Neuronal stem cell (in vitro differentiated cells): ENCODE results near the gene ST14.

Experiments used
- DNase-seq: peaks from one replicate; pipeline ENCODE4 v3.0.0-alpha.2; 2013; ENCODE audit warnings: low spot score
- H2AFZ ChIP-seq: one replicate; pipeline ENCODE4 v1.6.1; 2013; ENCODE audit warnings: mild to moderate bottlenecking, low read length, inconsistent platforms
- H2AK5ac ChIP-seq: 2 replicates; pipeline ENCODE4 v1.6.1; 2013; ENCODE audit warnings: low read depth, mild to moderate bottlenecking, inconsistent platforms, low read length, moderate library complexity, mixed read lengths
- H2BK120ac ChIP-seq: 2 replicates; pipeline ENCODE4 v1.6.1; 2013; ENCODE audit warnings: low read depth, mild to moderate bottlenecking, inconsistent platforms, low read length, moderate library complexity, mixed read lengths
- H2BK12ac ChIP-seq: one replicate; pipeline ENCODE4 v1.6.1; 2013; ENCODE audit warnings: low read length, inconsistent platforms
- H2BK15ac ChIP-seq: 2 replicates; pipeline ENCODE4 v1.6.1; 2013; ENCODE audit warnings: mild to moderate bottlenecking, low read length, inconsistent platforms, mixed read lengths
- H2BK5ac ChIP-seq: one replicate; pipeline ENCODE4 v1.6.1; 2013; ENCODE audit warnings: inconsistent platforms, mild to moderate bottlenecking, low read length, moderate library complexity
- H3K14ac ChIP-seq: one replicate; pipeline ENCODE4 v1.6.1; 2013; ENCODE audit warnings: low read length, inconsistent platforms
- H3K18ac ChIP-seq: 2 replicates; pipeline ENCODE4 v1.6.1; 2013; ENCODE audit warnings: low read length, inconsistent platforms
- H3K23ac ChIP-seq: 2 replicates; pipeline ENCODE4 v1.6.1; 2013; ENCODE audit warnings: low read depth, mild to moderate bottlenecking, mixed read lengths, low read length, inconsistent platforms; ENCODE audit not compliant: poor library complexity
- H3K27ac ChIP-seq: replicated peaks from 3 replicates; pipeline ENCODE4 v1.5.1; 2013; ENCODE audit warnings: low read length, inconsistent platforms
- H3K27me3 ChIP-seq, 3 experiments: 2 replicates each; pipeline ENCODE4 v1.6.1; 2013; ENCODE audit warnings: low read length in 3 of 3, mild to moderate bottlenecking in 2 of 3, inconsistent platforms in 1 of 3, low read depth in 1 of 3, mixed read lengths in 1 of 3, moderate library complexity in 1 of 3; ENCODE audit not compliant: control insufficient read depth in 3 of 3, insufficient read depth in 3 of 3
- H3K36me3 ChIP-seq, 2 donors: replicated peaks in 1 of 2; 2 replicates each; pipeline ENCODE4 v1.6.1; 2013; ENCODE audit warnings: low read length in 2 of 2; ENCODE audit not compliant: control insufficient read depth in 2 of 2, insufficient read depth in 2 of 2
- H3K4ac ChIP-seq: 2 replicates; pipeline ENCODE4 v1.6.1; 2013; ENCODE audit warnings: inconsistent platforms, mild to moderate bottlenecking, low read length, moderate library complexity
- H3K4me1 ChIP-seq, 2 donors: 1 replicate in 1 of 2; 2 replicates in 1 of 2; pipeline ENCODE4 v1.6.1; 2013; ENCODE audit warnings: low read length in 2 of 2, low read depth in 1 of 2; ENCODE audit not compliant: control insufficient read depth in 2 of 2, insufficient read depth in 1 of 2
- H3K4me2 ChIP-seq: one replicate; pipeline ENCODE4 v1.6.1; 2013; ENCODE audit warnings: mild to moderate bottlenecking, low read length, inconsistent platforms; ENCODE audit not compliant: insufficient read depth, poor library complexity, severe bottlenecking
- H3K4me3 ChIP-seq, 2 donors: 2 replicates each; pipeline ENCODE4 v1.5.1; 2013; ENCODE audit warnings: low read length in 2 of 2, mild to moderate bottlenecking in 2 of 2, inconsistent platforms in 1 of 2, moderate library complexity in 1 of 2
- H3K79me1 ChIP-seq: one replicate; pipeline ENCODE4 v1.6.1; 2013; ENCODE audit warnings: low read depth, mild to moderate bottlenecking, inconsistent platforms, low read length, moderate library complexity
- H3K9ac ChIP-seq: one replicate; pipeline ENCODE4 v1.6.1; 2013; ENCODE audit warnings: mild to moderate bottlenecking, low read depth, low read length, inconsistent platforms; ENCODE audit not compliant: poor library complexity
- H3K9me3 ChIP-seq, 2 donors: replicated peaks in 1 of 2; 2 replicates each; pipeline versions ENCODE3 to v1.6.1; 2013; ENCODE audit warnings: low read length in 2 of 2, mild to moderate bottlenecking in 2 of 2, inconsistent platforms in 1 of 2, low read depth in 1 of 2, mixed read lengths in 1 of 2, moderate library complexity in 1 of 2; ENCODE audit not compliant: control insufficient read depth in 2 of 2, insufficient read depth in 1 of 2
- H4K8ac ChIP-seq: one replicate; pipeline ENCODE4 v1.6.1; 2013; ENCODE audit warnings: low read depth, mild to moderate bottlenecking, inconsistent platforms, low read length, moderate library complexity
- H4K91ac ChIP-seq: one replicate; pipeline ENCODE4 v1.6.1; 2013; ENCODE audit warnings: low read length, low read depth, mild to moderate bottlenecking, inconsistent platforms; ENCODE audit not compliant: poor library complexity
- WGBS, 2 donors: extraction: QIAGEN DNeasy Blood & Tissue Kit; methylation state at CpG; one replicate each; pipeline ENCODE4 v1.1.7; 2013; ENCODE audit warnings: missing lambda C conversion rate in 2 of 2, mixed read lengths in 1 of 2; ENCODE audit not compliant: insufficient read length in 2 of 2, insufficient replicate concordance in 1 of 2; ENCODE audit errors: extremely low coverage in 2 of 2; 5-methylcytosine and 5-hydroxymethylcytosine counted together

ST14 gene

GRCh38 chr11:130141561-130142341 is 17.8 kb upstream of the ST14 start:
- no peak overlapping the region for H3K4ac ChIP-seq
- H4K91ac ChIP-seq: no peak overlapping the region
- H3K4me2 ChIP-seq: no peak overlapping the region
- no peak overlapping the region for H2BK120ac ChIP-seq
- DNase-seq: no peak
- H3K27me3 ChIP-seq: no peaks in the 10 kb centered on the region
- H3K23ac ChIP-seq: no peak overlapping the region
- no peak overlapping the region for H2BK12ac ChIP-seq
- H3K9ac ChIP-seq: no peak overlapping the region
- no peak overlapping the region for H3K14ac ChIP-seq
- peaks cover 9 to 19% of the 10 kb centered on the region in 2 donors for H3K4me1 ChIP-seq
- H3K4me3 ChIP-seq: no peak overlapping the region
- peaks cover 0 to 2% of the 10 kb centered on the region in 2 donors for H3K9me3 ChIP-seq
- no peaks in the 10 kb centered on the region for H3K79me1 ChIP-seq
- H3K27ac ChIP-seq: no peak overlapping the region
- H4K8ac ChIP-seq: no peak overlapping the region
- H3K36me3 ChIP-seq: peaks cover 57 to 94% of the 10 kb centered on the region in 2 donors
- H2AFZ ChIP-seq: no peak overlapping the region
- H2BK15ac ChIP-seq: no peak overlapping the region
- WGBS, 2 donors: no CpG with 5 or more reads among the region's 19 CpGs
- H2AK5ac ChIP-seq: no peak overlapping the region
- H2BK5ac ChIP-seq: no peak overlapping the region
- H3K18ac ChIP-seq: no peak overlapping the region

GRCh38 chr11:130144141-130144540 is 15.4 kb upstream of the ST14 start:
- H3K27me3 ChIP-seq: no peaks in the 10 kb centered on the region
- H3K4me2 ChIP-seq: no peak overlapping the region
- no peak overlapping the region for H3K18ac ChIP-seq
- H3K4me1 ChIP-seq: peaks cover 9 to 19% of the 10 kb centered on the region in 2 donors
- no peaks in the 10 kb centered on the region for H3K9me3 ChIP-seq
- no peak overlapping the region for H3K4ac ChIP-seq
- peaks cover 48 to 91% of the 10 kb centered on the region in 2 donors for H3K36me3 ChIP-seq
- no peak overlapping the region for H2BK12ac ChIP-seq
- H2BK5ac ChIP-seq: no peak overlapping the region
- no peak overlapping the region for H3K23ac ChIP-seq
- no CpG with 5 or more reads among the region's 10 CpGs for WGBS, 2 donors
- H2BK15ac ChIP-seq: no peak overlapping the region
- no peak overlapping the region for H2AK5ac ChIP-seq
- H3K14ac ChIP-seq: no peak overlapping the region
- no peaks in the 10 kb centered on the region for H3K79me1 ChIP-seq
- no peak overlapping the region for H3K4me3 ChIP-seq
- no peak for DNase-seq
- H2AFZ ChIP-seq: no peak overlapping the region
- no peak overlapping the region for H3K27ac ChIP-seq
- H4K91ac ChIP-seq: no peak overlapping the region
- H2BK120ac ChIP-seq: no peak overlapping the region
- no peak overlapping the region for H4K8ac ChIP-seq
- H3K9ac ChIP-seq: no peak overlapping the region

GRCh38 chr11:130144861-130145281 is 14.7 kb upstream of the ST14 start:
- Histone ChIP-seq H4K91ac (no peak overlapping the region), H3K4me1 (peaks cover 9 to 19% of the 10 kb centered on the region in 2 donors), H3K36me3 (peaks cover 41 to 86% of the 10 kb centered on the region in 2 donors), H2BK5ac (no peak overlapping the region), H2BK12ac (no peak overlapping the region), H2BK15ac (no peak overlapping the region), H3K14ac (no peak overlapping the region), H3K18ac (no peak overlapping the region), H3K4me3 (no peak overlapping the region), H2AK5ac (no peak overlapping the region), H3K9ac (no peak overlapping the region), H3K27ac (no peak overlapping the region), H3K23ac (no peak overlapping the region), H3K4ac (no peak overlapping the region), H3K4me2 (no peak overlapping the region), H2BK120ac (no peak overlapping the region), H3K27me3 (no peaks in the 10 kb centered on the region), H4K8ac (no peak overlapping the region), H3K9me3 (no peaks in the 10 kb centered on the region), H2AFZ (no peak overlapping the region), H3K79me1 (no peaks in the 10 kb centered on the region)
- WGBS, 2 donors: no CpG with 5 or more reads among the region's 7 CpGs
- DNase-seq: no peak

GRCh38 chr11:130145311-130145812 is 14.2 kb upstream of the ST14 start:
- no peak overlapping the region for H3K27ac ChIP-seq
- no CpG with 5 or more reads among the region's 3 CpGs for WGBS, 2 donors

More at GRCh38 chr11:130145311-130145812, 14.2 kb upstream of the ST14 start:
- H3K18ac ChIP-seq: no peak overlapping the region
- peaks cover 36 to 85% of the 10 kb centered on the region in 2 donors for H3K36me3 ChIP-seq
- no peak overlapping the region for H3K9ac ChIP-seq
- no peak overlapping the region for H4K8ac ChIP-seq
- no peak overlapping the region for H3K4me2 ChIP-seq
- no peak overlapping the region for H2BK15ac ChIP-seq
- H3K79me1 ChIP-seq: no peaks in the 10 kb centered on the region
- H2AK5ac ChIP-seq: no peak overlapping the region
- peaks cover 9 to 19% of the 10 kb centered on the region in 2 donors for H3K4me1 ChIP-seq
- H3K4ac ChIP-seq: no peak overlapping the region
- H3K23ac ChIP-seq: no peak overlapping the region
- H3K4me3 ChIP-seq: no peak overlapping the region
- H2BK5ac ChIP-seq: no peak overlapping the region
- no peaks in the 10 kb centered on the region for H3K9me3 ChIP-seq
- no peak overlapping the region for H4K91ac ChIP-seq
- H3K14ac ChIP-seq: no peak overlapping the region
- H2BK120ac ChIP-seq: no peak overlapping the region
- H2AFZ ChIP-seq: no peak overlapping the region
- no peak overlapping the region for H2BK12ac ChIP-seq
- no peaks in the 10 kb centered on the region for H3K27me3 ChIP-seq
- no peak for DNase-seq
